Bone marrow (tissue), 2 donors: ENCODE data around the gene SYNE4.

ENCODE experiments used
- DNase-seq, 2 donors: peaks; one replicate each; lab custom pipeline; 2025; lab: John Stamatoyannopoulos, UW

Gene SYNE4

GRCh38 chr19:36025541-36025940, 16.9 kb upstream of the SYNE4 start:
- no peak for DNase-seq

- DNase-seq: no peak
Observed at GRCh38 chr19:36023432-36023831, 14.8 kb upstream of the SYNE4 start.

GRCh38 chr19:36019061-36019670, 10.6 kb upstream of the SYNE4 start:
- no peak for DNase-seq

GRCh38 chr19:36014012-36014924, 5.7 kb upstream of the SYNE4 start, which contains the start of gene ALKBH6:
TSS of gene ALKBH6 (minus strand) at chr19:36014213. CDS start at chr19:36013397, 816 bp downstream.
- peak; percentile 82 to 99 for DNase-seq

- DNase-seq: no peak
Observed at GRCh38 chr19:36013280-36014011, 4.8 kb upstream of the SYNE4 start.

- DNase-seq: no peak
Observed at GRCh38 chr19:36010402-36010801, 1.8 kb upstream of the SYNE4 start.

- no peak for DNase-seq
Observed at GRCh38 chr19:36009633-36010379, 1.2 kb upstream of the SYNE4 start.

GRCh38 chr19:36009220-36009619, 607 bp upstream of the SYNE4 start:
- DNase-seq: no peak

GRCh38 chr19:36006955-36007354, 1.7 kb downstream of the SYNE4 start:
- DNase-seq: no peak

GRCh38 chr19:36003284-36003683, 5.3 kb downstream of the SYNE4 start:
- DNase-seq: no peak

- no peak for DNase-seq
Observed at GRCh38 chr19:36001605-36002004, 7.0 kb downstream of the SYNE4 start.

GRCh38 chr19:35996777-35997176, 11.8 kb downstream of the SYNE4 start:
- DNase-seq: no peak

GRCh38 chr19:35995048-35995993, 13.3 kb downstream of the SYNE4 start, which contains the start of gene SDHAF1:
TSS of gene SDHAF1 (plus strand) at chr19:35995188. CDS start at chr19:35995275, 87 bp downstream.
- peak; percentile 84 to 92 for DNase-seq

GRCh38 chr19:35993923-35994598, 14.6 kb downstream of the SYNE4 start:
- DNase-seq: no peak

- no peak for DNase-seq
Observed at GRCh38 chr19:35992907-35993765, 15.5 kb downstream of the SYNE4 start.

GRCh38 chr19:35991731-35992450, 16.7 kb downstream of the SYNE4 start:
- no peak for DNase-seq

- no peak for DNase-seq
Observed at GRCh38 chr19:35990771-35991730, 17.6 kb downstream of the SYNE4 start.
